Raji (cell line): ENCODE results near the gene RAVER1.

Source experiments
- POLR2A ChIP-seq: IDR thresholded peaks from 2 replicates; pipeline ENCODE4 v1.6.1; 2011; ENCODE audit warnings: low read depth, low read length, control low read depth; ENCODE audit not compliant: insufficient read depth

RAVER1 gene, protein sequence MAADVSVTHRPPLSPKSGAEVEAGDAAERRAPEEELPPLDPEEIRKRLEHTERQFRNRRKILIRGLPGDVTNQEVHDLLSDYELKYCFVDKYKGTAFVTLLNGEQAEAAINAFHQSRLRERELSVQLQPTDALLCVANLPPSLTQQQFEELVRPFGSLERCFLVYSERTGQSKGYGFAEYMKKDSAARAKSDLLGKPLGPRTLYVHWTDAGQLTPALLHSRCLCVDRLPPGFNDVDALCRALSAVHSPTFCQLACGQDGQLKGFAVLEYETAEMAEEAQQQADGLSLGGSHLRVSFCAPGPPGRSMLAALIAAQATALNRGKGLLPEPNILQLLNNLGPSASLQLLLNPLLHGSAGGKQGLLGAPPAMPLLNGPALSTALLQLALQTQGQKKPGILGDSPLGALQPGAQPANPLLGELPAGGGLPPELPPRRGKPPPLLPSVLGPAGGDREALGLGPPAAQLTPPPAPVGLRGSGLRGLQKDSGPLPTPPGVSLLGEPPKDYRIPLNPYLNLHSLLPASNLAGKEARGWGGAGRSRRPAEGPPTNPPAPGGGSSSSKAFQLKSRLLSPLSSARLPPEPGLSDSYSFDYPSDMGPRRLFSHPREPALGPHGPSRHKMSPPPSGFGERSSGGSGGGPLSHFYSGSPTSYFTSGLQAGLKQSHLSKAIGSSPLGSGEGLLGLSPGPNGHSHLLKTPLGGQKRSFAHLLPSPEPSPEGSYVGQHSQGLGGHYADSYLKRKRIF

DNA sequence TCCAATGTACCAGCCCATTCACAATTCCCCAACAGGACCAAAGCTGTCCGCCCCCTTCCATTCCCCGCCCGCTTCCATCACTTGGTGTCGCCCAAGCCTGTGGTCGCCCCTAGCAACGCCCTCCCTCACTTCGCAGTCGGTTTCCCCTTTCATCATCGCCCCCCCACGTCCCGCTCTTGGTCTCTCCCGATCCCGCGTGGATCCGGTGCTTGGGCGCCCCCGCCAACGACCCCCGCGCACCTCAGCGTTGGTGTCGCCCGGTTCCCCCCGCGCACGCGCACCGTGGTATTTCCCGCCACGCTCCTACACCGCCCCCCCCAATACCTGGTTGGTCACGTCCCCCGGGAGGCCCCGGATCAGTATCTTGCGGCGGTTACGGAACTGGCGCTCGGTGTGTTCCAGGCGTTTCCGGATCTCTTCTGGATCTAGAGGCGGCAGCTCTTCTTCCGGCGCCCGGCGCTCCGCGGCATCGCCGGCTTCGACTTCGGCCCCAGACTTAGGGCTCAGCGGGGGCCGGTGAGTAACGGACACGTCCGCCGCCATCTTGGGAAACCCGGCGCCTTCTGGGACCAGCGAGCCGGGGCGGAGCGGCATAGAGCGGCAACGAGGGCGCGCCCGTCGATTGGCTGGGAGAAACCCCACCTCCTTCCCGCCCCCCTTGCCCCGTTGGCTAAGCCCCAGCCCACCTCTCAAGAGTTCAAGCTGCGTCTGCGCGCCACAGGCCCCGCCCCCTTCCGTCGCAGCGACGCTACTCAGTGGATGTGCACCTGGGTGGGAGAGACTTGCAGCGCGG is at the start of gene RAVER1:
RAVER1 (minus strand) TSS at position 565 of the 793 bp plus-strand sequence; CDS start at position 543, 22 bp downstream.
- TF ChIP-seq POLR2A: peak; percentile 83

- TF ChIP-seq POLR2A: peak; percentile 98
Observed at GRCh38 chr19:10380313-10381102, 47.2 kb upstream of the RAVER1 start, which contains the start of gene TYK2. TYK2 (minus strand) TSS chr19:10380572; CDS start chr19:10378406, 2,166 bp downstream.

GRCh38 chr19:10379880-10380312 is 46.6 kb upstream of the RAVER1 start:
- TF ChIP-seq POLR2A: no peak

DNA sequence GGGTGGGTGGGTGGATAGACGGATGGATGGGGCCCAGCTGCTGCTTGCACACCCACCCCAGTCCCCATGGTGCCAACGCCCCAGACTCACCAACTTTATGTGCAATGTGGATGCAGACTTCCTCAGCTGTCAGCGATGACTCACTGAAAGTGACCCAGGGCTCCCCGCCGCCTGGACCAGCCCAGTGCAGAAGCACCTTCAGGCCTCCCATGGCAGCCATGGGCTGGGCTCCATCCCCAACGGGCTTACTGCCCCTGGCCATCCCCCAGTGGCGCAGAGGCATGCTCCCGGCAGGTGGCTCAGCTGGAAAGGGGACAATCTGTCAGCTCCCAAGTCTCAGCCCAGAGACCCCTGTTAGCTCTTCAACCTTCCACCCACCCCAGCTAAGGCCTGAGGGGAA is 44.8 kb upstream of the RAVER1 start:
- TF ChIP-seq POLR2A: no peak

DNA sequence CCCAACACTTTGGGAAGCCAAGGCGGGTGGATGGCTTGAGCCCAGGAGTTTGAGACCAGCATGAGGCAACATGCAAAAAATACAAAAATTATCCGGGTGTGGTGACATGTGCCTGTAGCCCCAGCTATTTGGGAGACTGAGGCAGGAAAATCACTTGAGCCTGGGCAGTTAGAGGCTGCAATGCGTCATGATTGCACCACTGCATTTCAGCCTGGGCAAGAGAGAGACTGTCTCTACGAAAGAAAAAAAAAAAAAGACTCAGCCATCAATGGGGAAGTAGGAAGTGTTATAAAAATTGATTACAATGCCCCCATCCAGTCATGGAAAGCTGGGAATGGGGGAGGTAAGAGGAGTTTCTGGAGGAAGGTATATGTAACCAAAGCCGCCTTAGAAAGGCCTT is 41.6 kb upstream of the RAVER1 start:
- no peak for TF ChIP-seq POLR2A

DNA sequence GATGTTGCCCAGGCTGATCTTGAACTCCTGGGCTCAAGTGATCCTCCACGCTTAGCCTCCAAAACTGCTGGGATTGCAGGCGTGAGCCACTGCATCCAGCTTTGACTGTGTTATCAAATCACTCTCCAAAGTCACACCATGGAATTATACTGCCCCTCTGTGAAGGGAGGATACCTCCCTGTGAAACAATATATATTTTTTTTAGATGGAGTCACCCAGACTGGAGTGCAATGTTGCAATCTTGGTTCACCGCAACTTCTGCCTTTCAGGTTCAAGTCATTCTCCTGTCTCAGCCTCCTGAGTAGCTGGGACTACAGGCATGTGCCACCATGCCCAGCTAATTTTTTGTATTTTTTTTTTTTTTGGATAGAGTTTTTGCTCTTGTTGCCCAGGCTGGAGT is 39.4 kb upstream of the RAVER1 start:
- no peak for TF ChIP-seq POLR2A

DNA sequence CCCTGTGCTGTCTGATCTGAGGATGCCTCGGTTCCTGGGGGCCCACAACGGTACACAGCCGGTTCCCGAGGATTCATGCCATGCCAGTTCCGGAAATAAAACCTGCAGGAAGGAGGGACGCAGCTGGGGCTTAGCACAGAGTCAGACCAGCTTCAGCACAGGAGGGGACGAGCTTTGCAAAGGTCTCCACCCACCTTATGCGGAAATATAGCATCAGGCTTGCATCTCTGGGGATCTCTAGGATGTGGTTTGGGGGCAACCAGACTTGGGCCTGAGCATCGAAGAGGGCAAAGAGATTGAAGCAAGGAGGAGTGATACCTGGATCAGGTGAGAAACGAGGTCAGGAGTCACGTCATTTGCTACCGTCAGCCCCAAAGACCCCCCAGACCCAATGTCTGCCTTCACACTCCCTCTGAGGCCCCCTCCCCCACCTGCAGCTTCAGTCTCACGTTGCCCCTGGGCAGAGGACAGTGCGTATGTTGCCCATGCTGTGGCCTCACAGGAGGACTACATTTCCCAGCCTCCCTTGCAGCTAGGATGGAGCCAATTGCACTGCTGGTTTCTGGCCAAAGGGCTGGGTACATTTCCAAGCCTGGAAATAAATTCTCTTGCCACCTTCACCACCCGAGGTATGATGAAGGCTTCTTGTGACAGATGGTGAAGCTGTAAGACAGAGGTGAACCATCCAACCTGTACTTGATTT is 34.9 kb upstream of the RAVER1 start:
- no peak for TF ChIP-seq POLR2A

GRCh38 chr19:10365518-10365917 is 32.2 kb upstream of the RAVER1 start:
- no peak for TF ChIP-seq POLR2A

DNA sequence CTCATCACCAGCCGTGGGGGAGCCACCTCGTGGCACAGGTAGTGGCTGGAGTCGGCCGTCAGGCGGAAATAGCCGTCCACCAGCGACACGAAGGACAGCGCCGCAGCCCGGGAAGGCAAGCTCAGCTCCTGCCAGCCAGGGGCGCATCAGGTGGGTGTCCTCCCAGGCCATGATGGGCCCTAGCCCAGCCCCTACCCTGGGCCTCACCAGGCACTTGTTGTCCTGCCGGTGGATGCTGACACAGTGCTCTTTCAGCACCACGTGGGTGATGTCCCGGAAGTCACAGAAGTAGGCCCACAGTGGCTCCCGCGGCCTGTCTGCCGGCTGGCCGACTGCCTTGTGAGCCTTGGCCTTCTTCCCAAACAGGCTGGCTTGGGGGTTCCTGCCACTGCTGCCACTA is 31.3 kb upstream of the RAVER1 start:
- TF ChIP-seq POLR2A: no peak

DNA sequence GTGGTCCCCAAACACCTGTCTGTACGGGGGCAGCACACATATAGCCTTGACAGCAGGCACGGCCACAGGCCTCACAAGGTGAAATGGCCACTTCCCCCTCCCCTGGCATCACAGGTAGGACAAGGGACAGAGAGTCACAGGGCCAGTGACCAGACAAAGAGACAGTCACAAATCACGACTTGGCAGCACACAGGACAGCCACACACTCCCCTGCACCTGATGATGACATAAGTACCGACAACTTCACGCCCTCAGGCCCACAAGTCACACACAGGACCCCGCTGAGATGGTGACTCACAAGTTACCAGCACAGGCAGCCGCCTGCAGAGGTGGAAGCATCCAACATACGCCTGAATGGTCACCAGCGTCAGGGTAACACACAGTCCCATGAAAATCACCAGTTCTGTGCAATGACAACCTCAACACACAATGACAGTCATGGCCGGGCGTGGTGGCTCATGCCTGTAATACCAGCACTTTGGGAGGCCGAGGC is 30.5 kb upstream of the RAVER1 start:
- TF ChIP-seq POLR2A: no peak

- TF ChIP-seq POLR2A: no peak
Observed at GRCh38 chr19:10362259-10362658, 28.9 kb upstream of the RAVER1 start.

GRCh38 chr19:10361569-10362011 is 28.3 kb upstream of the RAVER1 start:
- no peak for TF ChIP-seq POLR2A

DNA sequence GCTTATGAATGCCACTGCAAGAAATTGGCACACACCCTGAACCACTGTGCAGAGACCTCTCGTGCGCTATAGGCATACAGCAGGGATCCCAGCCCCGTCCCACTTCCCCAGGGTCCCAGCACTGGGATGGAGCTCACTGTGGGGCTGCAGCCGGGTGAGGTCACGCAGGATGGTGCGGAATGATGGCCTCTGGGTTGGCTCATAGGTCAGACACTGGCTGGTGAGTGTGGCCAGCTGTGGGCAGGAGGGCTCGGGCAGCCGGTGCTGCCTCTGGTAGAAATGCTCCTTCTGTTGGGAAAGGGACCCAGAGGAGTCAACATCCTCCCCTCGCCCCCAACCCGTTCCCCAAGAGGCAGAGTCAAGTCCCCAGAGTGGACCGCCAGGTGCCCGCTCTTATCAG is 23.1 kb upstream of the RAVER1 start:
- TF ChIP-seq POLR2A: no peak
